Measurements from ENCODE around the gene SNX27.

Gene SNX27

DNA sequence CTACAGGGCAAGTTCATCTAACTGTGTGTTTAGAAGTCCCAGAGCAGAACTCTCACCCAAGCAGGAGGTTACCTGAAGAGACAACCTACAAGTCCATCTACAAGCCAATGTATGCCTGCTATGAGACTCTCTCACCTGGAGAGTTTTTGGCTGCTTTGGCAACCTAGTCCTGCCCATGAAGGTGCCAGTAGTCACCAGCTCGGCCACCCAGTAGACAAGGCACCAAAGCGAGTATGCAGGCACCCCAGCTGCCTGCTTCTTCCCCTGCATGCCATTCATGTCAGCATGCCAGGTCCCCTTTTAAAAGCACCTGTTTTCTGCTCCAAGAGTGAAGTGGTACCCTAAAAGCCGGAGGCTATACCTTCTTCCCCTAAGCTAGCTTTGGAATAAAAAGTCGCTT, 129.7 kb downstream of the SNX27 start:
- no peak for DNase-seq (ENCODE audit: insufficient read length, low spot score)
- TF ChIP-seq, protein P1, sequence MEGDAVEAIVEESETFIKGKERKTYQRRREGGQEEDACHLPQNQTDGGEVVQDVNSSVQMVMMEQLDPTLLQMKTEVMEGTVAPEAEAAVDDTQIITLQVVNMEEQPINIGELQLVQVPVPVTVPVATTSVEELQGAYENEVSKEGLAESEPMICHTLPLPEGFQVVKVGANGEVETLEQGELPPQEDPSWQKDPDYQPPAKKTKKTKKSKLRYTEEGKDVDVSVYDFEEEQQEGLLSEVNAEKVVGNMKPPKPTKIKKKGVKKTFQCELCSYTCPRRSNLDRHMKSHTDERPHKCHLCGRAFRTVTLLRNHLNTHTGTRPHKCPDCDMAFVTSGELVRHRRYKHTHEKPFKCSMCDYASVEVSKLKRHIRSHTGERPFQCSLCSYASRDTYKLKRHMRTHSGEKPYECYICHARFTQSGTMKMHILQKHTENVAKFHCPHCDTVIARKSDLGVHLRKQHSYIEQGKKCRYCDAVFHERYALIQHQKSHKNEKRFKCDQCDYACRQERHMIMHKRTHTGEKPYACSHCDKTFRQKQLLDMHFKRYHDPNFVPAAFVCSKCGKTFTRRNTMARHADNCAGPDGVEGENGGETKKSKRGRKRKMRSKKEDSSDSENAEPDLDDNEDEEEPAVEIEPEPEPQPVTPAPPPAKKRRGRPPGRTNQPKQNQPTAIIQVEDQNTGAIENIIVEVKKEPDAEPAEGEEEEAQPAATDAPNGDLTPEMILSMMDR (IDR thresholded peaks at IDR 0.05; ENCODE audit: insufficient read depth, missing control alignments), result no peak
- FAIRE-seq, result no peak
